Endometrial microvascular endothelial cells (primary cell): Measurements from ENCODE around the gene FAM9C. TPM values are rescaled to one million over a fixed set of nuclear protein-coding genes. Genes with fewer than 3 reads are reported as not detected.
"Not testable (repeated sequence)": the region's sequence is repeated elsewhere in the genome, so short reads cannot be mapped to it uniquely, and the experiment has no call there.

Experiments used
- in situ Hi-C: cut with HindIII; loops from 2 replicates; pipeline ENCODE4 v1.10.0; 2017; ENCODE audit warnings: low sequenced_read_pairs, low pct_unique_long_range_greater_than_20kb; ENCODE audit errors: inconsistent ontology term
- total RNA-seq: library from RNA; depleted of rRNA; stranded (reverse); fragments of >200 nt; gene quantifications from one replicate; pipeline ENCODE4 v1.2.3, GENCODE V29; 2015; ENCODE audit errors: inconsistent ontology term

FAM9C gene
- total RNA-seq = not detected

- in situ Hi-C loops = no loop called here
Observed at GRCh38 chrX:13044441-13044840, at the start of gene FAM9C. Gene FAM9C, minus strand, starts transcription at chrX:13044620. Its CDS starts 831 bp downstream, at chrX:13043789.

- in situ Hi-C loops = no loop called here
Observed at GRCh38 chrX:13093529-13094140, 49.2 kb upstream of the FAM9C start.

- in situ Hi-C loops = no loop called here
Observed at GRCh38 chrX:13092455-13092941, 48.1 kb upstream of the FAM9C start.

- in situ Hi-C loops = no loop called here
Observed at GRCh38 chrX:13091111-13091765, 46.8 kb upstream of the FAM9C start.

- in situ Hi-C loops = no loop called here
Observed at GRCh38 chrX:13090339-13091110, 46.1 kb upstream of the FAM9C start.

GRCh38 chrX:13090027-13090338, 45.6 kb upstream of the FAM9C start:
- in situ Hi-C loops = no loop called here

GRCh38 chrX:13088156-13088487, 43.7 kb upstream of the FAM9C start:
- in situ Hi-C loops = no loop called here

GRCh38 chrX:13087322-13088155, 43.1 kb upstream of the FAM9C start:
- in situ Hi-C loops = no loop called here

- in situ Hi-C loops = not testable (repeated sequence)
Observed at GRCh38 chrX:13086793-13087321, 42.4 kb upstream of the FAM9C start.

- in situ Hi-C loops = no loop called here
Observed at GRCh38 chrX:13086076-13086475, 41.7 kb upstream of the FAM9C start.

GRCh38 chrX:13085526-13085925, 41.1 kb upstream of the FAM9C start:
- in situ Hi-C loops = no loop called here

- in situ Hi-C loops = no loop called here
Observed at GRCh38 chrX:13084611-13085010, 40.2 kb upstream of the FAM9C start.

- in situ Hi-C loops = not testable (repeated sequence)
Observed at GRCh38 chrX:13083755-13084326, 39.4 kb upstream of the FAM9C start.

GRCh38 chrX:13082206-13083065, 38.0 kb upstream of the FAM9C start:
- in situ Hi-C loops = no loop called here

- in situ Hi-C loops = no loop called here
Observed at GRCh38 chrX:13081395-13082205, 37.2 kb upstream of the FAM9C start.

- in situ Hi-C loops = no loop called here
Observed at GRCh38 chrX:13080128-13080795, 35.8 kb upstream of the FAM9C start.
